Trophoblast cell (in vitro differentiated cells and primary cell): ENCODE results near the gene HOXA10.

Experiments
- DNase-seq, 2 donors: peaks; one replicate each; pipeline ENCODE4 v3.0.0-alpha.2; 2016
- H2AFZ ChIP-seq: 2 replicates; pipeline ENCODE4 v1.6.1; 2013; ENCODE audit warnings: low read length, moderate library complexity, mild to moderate bottlenecking; ENCODE audit not compliant: insufficient read depth, poor library complexity
- H2AK5ac ChIP-seq: 2 replicates; pipeline ENCODE4 v1.6.1; 2013; ENCODE audit warnings: mild to moderate bottlenecking, low read length
- H2BK120ac ChIP-seq: 2 replicates; pipeline ENCODE4 v1.6.1; 2013; ENCODE audit warnings: low read length, mild to moderate bottlenecking, moderate library complexity; ENCODE audit not compliant: insufficient read depth, poor library complexity
- H2BK12ac ChIP-seq: 2 replicates; pipeline ENCODE4 v1.6.1; 2013; ENCODE audit warnings: mild to moderate bottlenecking, low read length, moderate library complexity
- H2BK5ac ChIP-seq: 2 replicates; pipeline ENCODE4 v1.6.1; 2013; ENCODE audit warnings: low read length, low read depth, moderate library complexity, mild to moderate bottlenecking; ENCODE audit not compliant: poor library complexity
- H3K14ac ChIP-seq: 2 replicates; pipeline ENCODE4 v1.6.1; 2013; ENCODE audit warnings: mild to moderate bottlenecking, low read length
- H3K18ac ChIP-seq: 2 replicates; pipeline ENCODE4 v1.6.1; 2013; ENCODE audit warnings: mild to moderate bottlenecking, low read length
- H3K23ac ChIP-seq: 2 replicates; pipeline ENCODE4 v1.6.1; 2013; ENCODE audit warnings: low read length
- H3K27ac ChIP-seq: 2 replicates; pipeline ENCODE4 v1.5.1; 2013; ENCODE audit warnings: low read depth, mild to moderate bottlenecking, inconsistent platforms, low read length, moderate library complexity
- H3K27me3 ChIP-seq: 2 replicates; pipeline ENCODE4 v1.6.1; 2013; ENCODE audit warnings: inconsistent platforms, mild to moderate bottlenecking, low read length, moderate library complexity; ENCODE audit not compliant: insufficient read depth
- H3K36me3 ChIP-seq, 2 experiments: 1 replicate in 1 of 2; 2 replicates in 1 of 2; pipeline ENCODE4 v1.6.1; 2013; ENCODE audit warnings: low read length in 2 of 2, mild to moderate bottlenecking in 2 of 2, moderate library complexity in 1 of 2; ENCODE audit not compliant: insufficient read depth in 2 of 2, control insufficient read depth in 1 of 2
- H3K4ac ChIP-seq: 2 replicates; pipeline ENCODE4 v1.6.1; 2013; ENCODE audit warnings: low read depth, mild to moderate bottlenecking, low read length, moderate library complexity
- H3K4me1 ChIP-seq, 2 experiments: 1 replicate in 1 of 2; 2 replicates in 1 of 2; pipeline ENCODE4 v1.6.1; 2013; ENCODE audit warnings: low read length in 2 of 2, mild to moderate bottlenecking in 2 of 2, moderate library complexity in 1 of 2; ENCODE audit not compliant: insufficient read depth in 2 of 2, control insufficient read depth in 1 of 2
- H3K4me2 ChIP-seq: 2 replicates; pipeline ENCODE4 v1.6.1; 2013; ENCODE audit warnings: inconsistent platforms, mild to moderate bottlenecking, low read length, moderate library complexity
- H3K4me3 ChIP-seq: 2 replicates; pipeline ENCODE4 v1.5.1; 2013; ENCODE audit warnings: mild to moderate bottlenecking, low read depth, low read length, inconsistent platforms
- H3K79me1 ChIP-seq: one replicate; pipeline ENCODE4 v1.6.1; 2013; ENCODE audit warnings: low read length
- H3K79me2 ChIP-seq: 2 replicates; pipeline ENCODE4 v1.6.1; 2013; ENCODE audit warnings: low read length, mild to moderate bottlenecking; ENCODE audit not compliant: control insufficient read depth, insufficient read depth, poor library complexity
- H3K9ac ChIP-seq: 2 replicates; pipeline ENCODE4 v1.6.1; 2013; ENCODE audit warnings: mild to moderate bottlenecking, low read length
- H3K9me3 ChIP-seq: 2 replicates; pipeline ENCODE4 v1.6.1; 2013; ENCODE audit warnings: low read depth, mild to moderate bottlenecking, control low read depth, inconsistent platforms, low read length; ENCODE audit not compliant: insufficient read depth
- H4K12ac ChIP-seq: 2 replicates; pipeline ENCODE4 v1.6.1; 2013; ENCODE audit warnings: low read depth, mild to moderate bottlenecking, low read length, moderate library complexity
- H4K8ac ChIP-seq: 2 replicates; pipeline ENCODE4 v1.6.1; 2013; ENCODE audit warnings: low read depth, mild to moderate bottlenecking, low read length, moderate library complexity
- H4K91ac ChIP-seq: one replicate; pipeline ENCODE4 v1.6.1; 2013; ENCODE audit warnings: low read depth, mild to moderate bottlenecking, low read length, moderate library complexity
- whole genome bisulfite sequencing: extraction: QIAGEN DNeasy Blood & Tissue Kit; methylation state at CpG from one replicate; pipeline ENCODE4 v1.1.7; 2013; ENCODE audit warnings: missing lambda C conversion rate; ENCODE audit not compliant: insufficient read length, insufficient coverage; ENCODE audit errors: extremely low coverage; 5-methylcytosine and 5-hydroxymethylcytosine counted together

HOXA10 gene

GRCh38 chr7:27156916-27157701, 17.0 kb downstream of the HOXA10 start:
- peaks cover 4 to 9% of the 10 kb centered on the region in 2 experiments for H3K4me1 ChIP-seq
- H3K79me2 ChIP-seq = peaks cover 1% of the 10 kb centered on the region
- no peak overlapping the region for H3K4me3 ChIP-seq
- no CpG with 5 or more reads among the region's 30 CpGs for WGBS
- no peaks in the 10 kb centered on the region for H3K79me1 ChIP-seq
- no peak overlapping the region for H2AFZ ChIP-seq
- no peak overlapping the region for H3K23ac ChIP-seq
- no peak overlapping the region for H3K14ac ChIP-seq
- H3K9me3 ChIP-seq = peaks cover 53% of the 10 kb centered on the region
- no peak overlapping the region for H2BK12ac ChIP-seq
- no peak overlapping the region for H4K8ac ChIP-seq
- H4K12ac ChIP-seq = no peak overlapping the region
- no peak overlapping the region for H3K27ac ChIP-seq
- no peak overlapping the region for H2AK5ac ChIP-seq
- H3K36me3 ChIP-seq = no peaks in the 10 kb centered on the region
- H2BK120ac ChIP-seq = no peak overlapping the region
- H3K9ac ChIP-seq = no peak overlapping the region
- H3K18ac ChIP-seq = no peak overlapping the region
- peaks cover 94% of the 10 kb centered on the region for H3K27me3 ChIP-seq
- DNase-seq = no peak
- no peak overlapping the region for H2BK5ac ChIP-seq
- H3K4me2 ChIP-seq = no peak overlapping the region
- H4K91ac ChIP-seq = no peak overlapping the region
- no peak overlapping the region for H3K4ac ChIP-seq

- Histone ChIP-seq H3K9ac (no peak within 1 kb of the TSS), H3K4me2 (peak within 1 kb of the TSS; percentile 43), H3K79me2 (peaks cover 1% of the 10 kb centered on the region), H3K4me1 (peaks cover 4 to 9% of the 10 kb centered on the region in 2 experiments), H3K23ac (no peak within 1 kb of the TSS), H2BK120ac (no peak within 1 kb of the TSS), H3K9me3 (peaks cover 53% of the 10 kb centered on the region), H3K79me1 (no peaks in the 10 kb centered on the region), H2BK5ac (no peak within 1 kb of the TSS), H2BK12ac (no peak within 1 kb of the TSS), H3K14ac (no peak within 1 kb of the TSS), H4K12ac (no peak within 1 kb of the TSS), H3K27ac (no peak within 1 kb of the TSS), H3K4ac (no peak within 1 kb of the TSS), H4K91ac (no peak within 1 kb of the TSS), H4K8ac (no peak within 1 kb of the TSS), H2AFZ (no peak within 1 kb of the TSS), H3K27me3 (peaks cover 95% of the 10 kb centered on the region), H2AK5ac (no peak within 1 kb of the TSS), H3K4me3 (no peak within 1 kb of the TSS), H3K36me3 (no peaks in the 10 kb centered on the region), H3K18ac (no peak within 1 kb of the TSS)
- peak in 1 of 2 donors; percentile 65 for DNase-seq
- no CpG with 5 or more reads among the region's 33 CpGs for WGBS
These were observed 17.6 kb downstream of the HOXA10 start, which contains the start of gene HOXA7 for GRCh38 chr7:27156508-27156898. Gene HOXA7 (minus strand): TSS chr7:27156675. CDS start chr7:27156545, 130 bp downstream.

DNA sequence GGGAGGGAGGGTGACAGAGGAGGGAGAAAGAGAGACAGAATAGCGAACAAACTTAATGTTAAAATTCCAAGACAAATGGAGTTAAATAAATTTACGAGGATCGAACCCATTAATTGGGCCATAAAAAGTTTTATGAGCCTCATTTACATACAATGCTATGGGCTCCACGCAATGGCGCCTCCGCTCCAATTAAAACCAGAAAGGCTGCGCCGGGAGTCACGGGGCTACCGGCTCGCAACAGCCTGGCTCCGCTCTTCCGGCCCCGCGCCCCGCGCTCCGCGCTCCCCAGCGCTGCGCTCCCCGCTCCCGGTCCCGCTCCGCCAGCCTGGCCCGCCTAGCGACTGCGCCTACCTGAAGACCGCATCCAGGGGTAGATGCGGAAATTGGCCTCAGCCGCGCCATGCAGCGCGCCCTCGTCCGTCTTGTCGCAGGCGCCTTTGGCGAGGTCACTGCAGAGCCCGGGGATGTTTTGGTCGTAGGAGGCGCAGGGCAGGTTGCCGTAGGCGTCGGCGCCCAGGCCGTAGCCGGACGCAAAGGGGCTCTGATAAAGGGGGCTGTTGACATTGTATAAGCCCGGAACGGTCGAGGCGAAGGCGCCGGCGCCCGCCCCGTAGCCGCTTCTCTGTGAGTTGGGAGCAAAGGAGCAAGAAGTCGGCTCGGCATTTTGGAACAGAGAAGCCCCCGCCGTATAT, 18.2 kb downstream of the HOXA10 start:
- no peak overlapping the region for H4K8ac ChIP-seq
- WGBS = no CpG with 5 or more reads among the region's 63 CpGs

GRCh38 chr7:27154901-27155815, 19.0 kb downstream of the HOXA10 start:
- no peak for DNase-seq
- H2BK5ac ChIP-seq = no peak overlapping the region
- H3K79me1 ChIP-seq = no peaks in the 10 kb centered on the region
- H3K4ac ChIP-seq = no peak overlapping the region
- H4K12ac ChIP-seq = no peak overlapping the region
- no peak overlapping the region for H2BK12ac ChIP-seq
- no peak overlapping the region for H2AK5ac ChIP-seq
- H3K14ac ChIP-seq = no peak overlapping the region
- peaks cover 0 to 2% of the 10 kb centered on the region in 2 experiments for H3K4me1 ChIP-seq
- H3K36me3 ChIP-seq = no peaks in the 10 kb centered on the region
- WGBS = no CpG with 5 or more reads among the region's 48 CpGs
- peak overlapping the region; percentile 41 for H3K9ac ChIP-seq
- H3K23ac ChIP-seq = peak overlapping the region; percentile 42
- H3K4me3 ChIP-seq = no peak overlapping the region
- peaks cover 58% of the 10 kb centered on the region for H3K9me3 ChIP-seq
- H3K79me2 ChIP-seq = no peaks in the 10 kb centered on the region
- H3K27me3 ChIP-seq = peaks cover 96% of the 10 kb centered on the region
- no peak overlapping the region for H3K27ac ChIP-seq
- no peak overlapping the region for H2BK120ac ChIP-seq
- no peak overlapping the region for H4K8ac ChIP-seq
- H4K91ac ChIP-seq = no peak overlapping the region
- H2AFZ ChIP-seq = no peak overlapping the region
- no peak overlapping the region for H3K18ac ChIP-seq
- H3K4me2 ChIP-seq = peak overlapping the region; percentile 15

More for the DNA sequence above, 18.2 kb downstream of the HOXA10 start:
- H3K9me3 ChIP-seq = peaks cover 53% of the 10 kb centered on the region
- peak in 1 of 2 donors; percentile 60 for DNase-seq
- H4K12ac ChIP-seq = no peak overlapping the region
- no peak overlapping the region for H2AFZ ChIP-seq
- no peak overlapping the region for H2BK12ac ChIP-seq
- H3K4me3 ChIP-seq = no peak overlapping the region
- no peak overlapping the region for H3K9ac ChIP-seq
- H3K23ac ChIP-seq = no peak overlapping the region
- H3K27ac ChIP-seq = no peak overlapping the region
- H3K4ac ChIP-seq = no peak overlapping the region
- no peak overlapping the region for H2AK5ac ChIP-seq
- peaks cover 1% of the 10 kb centered on the region for H3K79me2 ChIP-seq
- no peak overlapping the region for H3K18ac ChIP-seq
- H4K91ac ChIP-seq = no peak overlapping the region
- H3K14ac ChIP-seq = no peak overlapping the region
- H3K4me2 ChIP-seq = peak overlapping the region; percentile 43
- H3K4me1 ChIP-seq = peaks cover 4 to 5% of the 10 kb centered on the region in 2 experiments
- H2BK120ac ChIP-seq = no peak overlapping the region
- H3K36me3 ChIP-seq = no peaks in the 10 kb centered on the region
- no peak overlapping the region for H2BK5ac ChIP-seq
- no peaks in the 10 kb centered on the region for H3K79me1 ChIP-seq
- peaks cover 96% of the 10 kb centered on the region for H3K27me3 ChIP-seq
